SK-N-SH treated with all-trans-retinoic acid at 6 μM for 48 hours (cell line): ENCODE measurements around the gene CACNB4.

ENCODE experiments used
- BACH2 ChIP-seq: fragments of 250-450 bp; sonication (Bioruptor Pico); IDR thresholded peaks from 2 replicates; pipeline ENCODE4 v1.9.0; 2021; ENCODE audit warnings: mild to moderate bottlenecking, borderline replicate concordance
- RARB ChIP-seq: fragments of 250-450 bp; sonication (Bioruptor Pico); IDR thresholded peaks from 2 replicates; pipeline ENCODE4 v1.8.0; 2021; ENCODE audit warnings: mild to moderate bottlenecking, moderate library complexity

DNA sequence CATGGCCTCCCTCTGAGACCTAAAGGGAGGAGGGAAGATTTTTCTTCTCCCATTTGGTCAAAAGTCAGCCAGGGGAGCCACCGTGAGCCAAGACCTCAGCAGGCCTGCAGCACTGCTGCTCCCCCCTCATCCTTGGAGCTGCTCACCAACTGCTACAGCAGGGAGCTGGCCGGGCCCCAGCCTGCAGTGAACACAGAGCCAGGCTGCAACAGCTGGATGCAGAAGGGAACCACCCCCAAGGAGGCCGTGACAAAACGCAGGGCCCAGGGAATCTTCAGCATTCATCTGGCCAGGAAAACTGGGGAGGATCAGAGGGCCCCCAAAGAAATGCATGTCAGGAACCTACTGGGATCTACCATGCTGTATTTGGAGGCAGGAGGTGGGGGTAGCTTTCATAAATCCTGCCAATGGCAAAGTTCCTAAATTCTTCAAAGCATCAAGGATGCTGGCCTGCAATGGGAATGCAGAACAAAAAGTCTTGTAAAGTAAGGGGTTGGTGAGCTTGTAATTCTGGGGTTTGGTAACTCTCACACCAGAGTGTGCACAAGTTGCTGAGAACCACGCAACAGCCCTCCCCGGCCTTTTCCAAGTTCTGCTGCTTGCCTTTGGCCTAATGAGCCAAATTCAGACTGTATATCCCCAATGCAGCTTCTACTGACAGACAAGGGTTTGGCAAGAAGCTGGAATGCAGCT lies 61.0 kb downstream of the CACNB4 start:
- TF ChIP-seq BACH2 (CRISPR knock-in tag): no peak
- no peak for TF ChIP-seq RARB (CRISPR knock-in tag)
